Tibial artery (tissue), 4 donors: ENCODE results near the gene FBXO36.
"Not testable (repeated sequence)": the region's sequence is repeated elsewhere in the genome, so short reads cannot be mapped to it uniquely, and the experiment has no call there.

Experiments used
- DNase-seq, 2 donors: peaks; one replicate each; pipeline ENCODE4 v3.0.0-alpha.2; 2019
- H3K27ac ChIP-seq, 2 donors: fragments of 200-600 bp; sonication (generic) in 1 of 2; 1 replicate in 1 of 2; 2 replicates in 1 of 2; pipeline ENCODE4 v1.5.1; 2018 to 2019; ENCODE audit warnings: mild to moderate bottlenecking in 1 of 2
- H3K27me3 ChIP-seq, 2 donors: fragments of 200-600 bp; sonication (generic) in 1 of 2; one replicate each; pipeline versions ENCODE4 v1.5.1 to v1.6.0; 2016 to 2019
- H3K36me3 ChIP-seq, 3 donors: fragments of 200-600 bp; sonication (generic) in 2 of 3; one replicate each; pipeline ENCODE4 v1.5.1; 2016 to 2019; ENCODE audit warnings: mild to moderate bottlenecking in 2 of 3
- H3K4me1 ChIP-seq, 4 donors: fragments of 200-600 bp; sonication (generic) in 2 of 4; 1 replicate in 3 of 4; 2 replicates in 1 of 4; pipeline ENCODE4 v1.5.1; 2016 to 2019
- H3K4me3 ChIP-seq, 2 donors: fragments of 200-600 bp; sonication (generic) in 1 of 2; 1 replicate in 1 of 2; 2 replicates in 1 of 2; pipeline ENCODE4 v1.5.1; 2018 to 2019; ENCODE audit warnings: mild to moderate bottlenecking in 2 of 2
- H3K9me3 ChIP-seq, 3 donors: fragments of 200-600 bp; sonication (generic) in 1 of 3; one replicate each; pipeline ENCODE4 v1.5.1; 2016 to 2019
- CTCF ChIP-seq, 2 experiments: fragments of 200-600 bp in 1 of 2; fragments of 450-650 bp in 1 of 2; IDR thresholded peaks; one replicate each; pipeline ENCODE4 v1.5.1; 2017 to 2019; ENCODE audit warnings: antibody characterized with exemption in 2 of 2, mild to moderate bottlenecking in 1 of 2, moderate library complexity in 1 of 2
- intact Hi-C: fragments of 100-400 bp; cut with DNase I; formaldehyde crosslinking; loops from one replicate; pipeline ENCODE4 v1.15.0; 2023; ENCODE audit warnings: low total_unique reads

The FBXO36 gene

GRCh38 chr2:229914171-229914570 lies 8.1 kb upstream of the FBXO36 start:
- H3K4me3 ChIP-seq, result no peak overlapping the region
- no peak overlapping the region for H3K27ac ChIP-seq
- peaks cover 0 to 7% (median 0%) of the 10 kb centered on the region in 3 donors for H3K36me3 ChIP-seq
- peaks cover 0 to 78% (median 24%) of the 10 kb centered on the region in 4 donors for H3K4me1 ChIP-seq
- no peaks in the 10 kb centered on the region for H3K27me3 ChIP-seq
- intact Hi-C loops, result no loop called here
- TF ChIP-seq CTCF (IDR thresholded peaks at IDR 0.05), result no peak
- DNase-seq, result no peak
- no peaks in the 10 kb centered on the region for H3K9me3 ChIP-seq

- DNase-seq, result no peak
- no peak for TF ChIP-seq CTCF (IDR thresholded peaks at IDR 0.05)
- Histone ChIP-seq H3K27ac (no peak overlapping the region), H3K36me3 (peaks cover 0 to 7% (median 0%) of the 10 kb centered on the region in 3 donors), H3K9me3 (no peaks in the 10 kb centered on the region), H3K4me1 (peaks cover 0 to 55% (median 20%) of the 10 kb centered on the region in 4 donors), H3K4me3 (no peak overlapping the region), H3K27me3 (no peaks in the 10 kb centered on the region)
- intact Hi-C loops, result no loop called here
These were observed 4.5 kb upstream of the FBXO36 start for GRCh38 chr2:229917793-229918192.

GRCh38 chr2:229920011-229920641 lies 2.2 kb upstream of the FBXO36 start:
- no peaks in the 10 kb centered on the region for H3K27me3 ChIP-seq
- TF ChIP-seq CTCF (IDR thresholded peaks at IDR 0.05), result no peak
- H3K4me1 ChIP-seq, result peaks cover 0 to 39% (median 14%) of the 10 kb centered on the region in 4 donors
- peak overlapping the region; percentile 97 to 99 for H3K27ac ChIP-seq
- intact Hi-C loops, result loop anchor here (10.0 kb wide), 1 partner anchor 125 kb away; no protein-coding TSS in a partner anchor
- DNase-seq, result no peak
- H3K9me3 ChIP-seq, result no peaks in the 10 kb centered on the region
- H3K4me3 ChIP-seq, result peak overlapping the region; percentile 89 to 97
- peaks cover 0 to 7% (median 0%) of the 10 kb centered on the region in 3 donors for H3K36me3 ChIP-seq

GRCh38 chr2:229921101-229921891 lies 1.0 kb upstream of the FBXO36 start:
- H3K4me3 ChIP-seq, result peak overlapping the region; percentile 89 to 97
- peaks cover 0 to 7% (median 0%) of the 10 kb centered on the region in 3 donors for H3K36me3 ChIP-seq
- H3K27ac ChIP-seq, result peak overlapping the region; percentile 97 to 99
- peaks cover 0 to 31% (median 9%) of the 10 kb centered on the region in 4 donors for H3K4me1 ChIP-seq
- DNase-seq, result peak; percentile 71 to 83
- H3K27me3 ChIP-seq, result no peaks in the 10 kb centered on the region
- no peak for TF ChIP-seq CTCF (IDR thresholded peaks at IDR 0.05)
- no peaks in the 10 kb centered on the region for H3K9me3 ChIP-seq
- intact Hi-C loops, result loop anchor here (10.0 kb wide), 1 partner anchor 126 kb away; no protein-coding TSS in a partner anchor

- TF ChIP-seq CTCF (IDR thresholded peaks at IDR 0.05), result no peak
- intact Hi-C loops, result loop anchor here (10.0 kb wide), 1 partner anchor 127 kb away; no protein-coding TSS in a partner anchor
- peak within 1 kb of the TSS; percentile 89 to 97 for H3K4me3 ChIP-seq
- no peaks in the 10 kb centered on the region for H3K9me3 ChIP-seq
- H3K27me3 ChIP-seq, result no peaks in the 10 kb centered on the region
- H3K4me1 ChIP-seq, result peaks cover 0 to 31% (median 9%) of the 10 kb centered on the region in 4 donors
- peaks cover 0 to 7% (median 0%) of the 10 kb centered on the region in 3 donors for H3K36me3 ChIP-seq
- peak; percentile 95 to 97 for DNase-seq
- H3K27ac ChIP-seq, result peak within 1 kb of the TSS; percentile 97 to 99
These were observed 333 bp upstream of the FBXO36 start, which contains the start of gene TRIP12 for GRCh38 chr2:229921892-229922448. Gene TRIP12 (minus strand): TSS chr2:229922009. CDS start chr2:229880079, 41,930 bp downstream.

- not testable (repeated sequence) for H3K27ac ChIP-seq, H3K27me3 ChIP-seq, H3K4me3 ChIP-seq, H3K9me3 ChIP-seq, H3K36me3 ChIP-seq, DNase-seq
- intact Hi-C loops, result loop anchor here (10.0 kb wide), 1 partner anchor 130 kb away; no protein-coding TSS in a partner anchor
- peaks cover 0 to 15% (median 6%) of the 10 kb centered on the region in 4 donors for H3K4me1 ChIP-seq
These were observed 2.2 kb downstream of the FBXO36 start for GRCh38 chr2:229924541-229924940.
